GM12874 (cell line): ENCODE measurements around the gene ANKRD18A.

ENCODE experiments used
- TF ChIP-seq, protein P1 (sequence below): IDR thresholded peaks from 2 replicates; pipeline ENCODE4 v1.5.1; 2011; ENCODE audit warnings: low read depth, mild to moderate bottlenecking, control low read depth, low read length, moderate library complexity; ENCODE audit not compliant: insufficient read depth

The ANKRD18A gene

DNA sequence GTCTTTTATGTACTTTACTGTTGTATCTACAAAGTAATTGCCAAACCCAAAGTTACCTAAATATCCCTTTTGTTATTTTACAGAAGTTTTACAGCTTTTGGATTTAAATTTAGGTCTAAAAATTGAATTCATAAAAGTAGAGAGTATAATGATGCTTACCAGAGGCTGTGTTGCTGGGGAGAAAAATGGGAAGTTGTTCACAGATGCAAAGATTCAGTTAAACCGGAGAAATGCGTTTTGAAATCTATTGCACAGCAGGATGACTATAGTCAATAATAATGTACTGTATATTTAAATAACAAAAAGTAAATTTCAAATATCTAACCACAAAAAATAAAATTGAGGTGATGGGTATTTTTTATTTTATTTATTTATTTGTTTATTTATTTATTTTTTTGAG, 2.6 kb upstream of the ANKRD18A start:
- TF ChIP-seq, protein P1, sequence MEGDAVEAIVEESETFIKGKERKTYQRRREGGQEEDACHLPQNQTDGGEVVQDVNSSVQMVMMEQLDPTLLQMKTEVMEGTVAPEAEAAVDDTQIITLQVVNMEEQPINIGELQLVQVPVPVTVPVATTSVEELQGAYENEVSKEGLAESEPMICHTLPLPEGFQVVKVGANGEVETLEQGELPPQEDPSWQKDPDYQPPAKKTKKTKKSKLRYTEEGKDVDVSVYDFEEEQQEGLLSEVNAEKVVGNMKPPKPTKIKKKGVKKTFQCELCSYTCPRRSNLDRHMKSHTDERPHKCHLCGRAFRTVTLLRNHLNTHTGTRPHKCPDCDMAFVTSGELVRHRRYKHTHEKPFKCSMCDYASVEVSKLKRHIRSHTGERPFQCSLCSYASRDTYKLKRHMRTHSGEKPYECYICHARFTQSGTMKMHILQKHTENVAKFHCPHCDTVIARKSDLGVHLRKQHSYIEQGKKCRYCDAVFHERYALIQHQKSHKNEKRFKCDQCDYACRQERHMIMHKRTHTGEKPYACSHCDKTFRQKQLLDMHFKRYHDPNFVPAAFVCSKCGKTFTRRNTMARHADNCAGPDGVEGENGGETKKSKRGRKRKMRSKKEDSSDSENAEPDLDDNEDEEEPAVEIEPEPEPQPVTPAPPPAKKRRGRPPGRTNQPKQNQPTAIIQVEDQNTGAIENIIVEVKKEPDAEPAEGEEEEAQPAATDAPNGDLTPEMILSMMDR = no peak

DNA sequence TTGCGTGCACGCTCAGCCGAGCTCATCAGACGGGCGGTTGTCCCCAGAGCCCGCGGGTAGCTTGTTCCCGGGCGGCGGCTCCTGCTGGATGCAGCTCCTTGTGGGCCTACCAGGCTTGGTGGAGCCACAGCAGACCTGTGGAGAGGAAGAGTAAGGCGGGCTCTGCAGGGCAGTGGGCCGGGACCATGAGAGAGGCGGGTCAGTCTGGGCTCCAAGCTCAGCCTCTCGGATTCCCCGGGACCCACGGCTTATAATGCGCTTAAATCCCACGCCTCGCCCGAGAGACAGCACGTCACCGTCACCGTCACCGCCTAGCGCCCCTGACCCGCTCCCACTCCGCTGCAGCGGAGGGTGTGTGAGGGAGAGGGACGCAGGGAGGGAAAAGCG, 1.9 kb upstream of the ANKRD18A start:
- TF ChIP-seq, protein P1 = no peak

DNA sequence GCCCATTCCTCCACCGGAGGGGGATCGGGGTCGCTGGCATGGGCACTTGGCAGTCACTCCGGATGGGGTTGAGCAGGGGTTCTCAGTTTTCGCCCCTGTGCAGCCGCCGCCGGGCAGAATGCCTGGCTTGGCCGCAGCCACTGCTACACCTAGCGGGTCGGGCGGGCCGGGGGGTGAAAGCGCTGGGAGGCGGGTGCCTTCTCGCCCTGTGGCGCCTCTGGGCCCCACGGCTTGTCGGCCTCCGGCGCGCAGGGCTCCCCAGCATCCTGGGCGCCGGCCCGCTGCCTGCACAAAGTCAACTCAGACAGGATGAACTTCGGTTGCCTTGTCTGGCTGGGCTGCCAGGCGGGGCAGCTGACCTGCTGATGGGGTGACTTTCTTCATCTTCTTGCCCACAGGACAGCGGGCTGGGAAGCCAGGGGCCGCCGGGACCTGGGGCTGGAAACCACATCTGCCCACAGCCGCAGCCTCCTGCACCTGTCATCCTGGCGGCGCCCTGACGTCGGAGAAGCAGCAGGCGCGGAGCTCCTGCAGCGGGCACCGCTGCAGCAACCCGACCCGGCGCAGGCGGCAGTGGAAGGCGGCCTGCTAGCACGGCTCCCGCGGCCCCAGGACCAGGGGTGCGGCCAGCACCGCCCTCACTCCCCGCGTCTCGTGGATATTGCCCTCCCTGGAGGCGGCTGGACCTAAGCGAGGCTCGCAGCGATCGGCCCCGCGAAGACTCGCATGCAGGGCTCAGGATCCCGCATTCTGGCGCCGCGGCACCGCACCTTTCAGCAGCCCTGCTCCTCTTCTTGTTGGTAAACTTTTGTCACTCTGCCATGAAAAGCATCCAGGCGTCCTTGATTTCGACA, 1.3 kb upstream of the ANKRD18A start:
- TF ChIP-seq, protein P1 = no peak

DNA sequence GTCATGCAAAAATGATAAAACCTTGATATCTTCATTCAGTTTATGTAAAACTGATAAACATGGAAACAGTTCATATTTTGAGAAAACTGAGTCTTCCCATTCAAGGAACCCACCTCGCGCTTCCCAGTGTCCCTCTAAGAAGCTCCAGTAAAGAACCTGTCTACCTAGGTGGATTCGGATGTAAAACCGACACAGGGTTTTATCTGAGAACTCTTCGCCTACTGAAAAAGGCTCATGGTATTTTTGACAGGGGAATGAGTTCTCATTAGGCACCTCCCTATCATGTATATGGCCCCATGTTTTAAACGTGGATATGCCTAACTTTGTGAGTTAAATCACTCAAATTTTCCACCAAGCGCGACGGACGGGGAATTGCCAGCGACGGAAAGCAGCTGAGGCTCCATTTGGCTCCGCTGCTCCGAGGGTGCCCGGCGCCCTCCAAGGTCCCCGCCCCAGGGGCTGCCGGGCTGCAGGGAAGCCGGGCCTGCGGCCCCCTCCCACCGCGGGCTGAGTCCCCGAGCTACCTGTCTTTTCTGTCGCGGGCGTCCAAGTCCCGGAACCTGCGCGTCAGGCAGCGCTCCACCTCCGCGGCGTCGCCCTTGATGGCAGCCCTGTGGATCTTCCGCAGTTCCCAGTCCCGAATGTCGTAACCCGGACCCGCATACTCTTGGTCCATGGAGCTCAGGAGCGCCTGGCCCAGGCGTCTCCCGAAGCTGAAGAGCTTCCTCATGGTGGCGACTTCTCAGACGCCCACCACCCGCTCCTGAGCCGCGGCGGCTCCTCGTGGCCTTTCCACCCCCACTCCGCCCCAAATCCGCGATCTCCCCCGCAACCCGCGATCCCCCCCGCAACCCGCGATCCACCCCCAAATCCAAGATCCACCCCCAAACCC, 594 bp downstream of the ANKRD18A start:
- TF ChIP-seq, protein P1 = no peak

DNA sequence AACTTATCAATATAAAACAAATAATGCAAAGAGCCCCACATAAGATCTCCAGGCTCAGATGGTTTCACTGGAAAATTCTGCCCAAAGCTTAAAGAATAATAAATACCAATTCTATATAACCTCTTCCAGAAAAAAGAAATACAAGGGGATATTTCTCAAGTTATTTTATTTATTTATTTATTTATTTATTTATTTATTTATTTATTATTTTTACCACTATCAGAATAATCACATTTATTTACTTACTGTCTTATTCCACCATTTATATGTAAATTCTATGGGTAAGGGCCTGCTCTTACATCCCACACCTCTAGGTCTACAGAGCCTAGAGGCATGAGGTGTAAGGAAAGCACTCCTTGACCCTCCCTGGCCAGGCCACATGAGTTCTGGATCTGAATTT, 91.1 kb downstream of the ANKRD18A start:
- TF ChIP-seq, protein P1 = no peak

DNA sequence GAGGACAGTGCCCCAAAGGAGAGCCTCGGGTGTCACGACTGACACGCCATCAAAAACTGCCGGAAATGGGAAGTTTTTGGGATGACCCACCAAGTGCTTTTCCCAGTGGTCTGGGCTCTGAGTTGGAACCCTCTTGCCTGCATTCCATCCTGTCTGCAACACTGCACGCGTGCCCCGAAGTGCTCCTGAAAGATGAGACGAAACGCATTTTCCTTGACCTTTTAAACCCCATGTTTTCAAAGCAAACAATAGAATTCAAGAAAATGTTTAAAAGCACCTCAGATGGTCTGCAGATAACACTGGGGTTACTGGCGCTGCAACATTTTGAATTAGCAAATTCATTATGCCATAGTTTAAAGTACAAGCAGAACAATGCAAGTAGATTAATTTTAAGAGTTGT, 92.9 kb downstream of the ANKRD18A start:
- TF ChIP-seq, protein P1 = no peak

DNA sequence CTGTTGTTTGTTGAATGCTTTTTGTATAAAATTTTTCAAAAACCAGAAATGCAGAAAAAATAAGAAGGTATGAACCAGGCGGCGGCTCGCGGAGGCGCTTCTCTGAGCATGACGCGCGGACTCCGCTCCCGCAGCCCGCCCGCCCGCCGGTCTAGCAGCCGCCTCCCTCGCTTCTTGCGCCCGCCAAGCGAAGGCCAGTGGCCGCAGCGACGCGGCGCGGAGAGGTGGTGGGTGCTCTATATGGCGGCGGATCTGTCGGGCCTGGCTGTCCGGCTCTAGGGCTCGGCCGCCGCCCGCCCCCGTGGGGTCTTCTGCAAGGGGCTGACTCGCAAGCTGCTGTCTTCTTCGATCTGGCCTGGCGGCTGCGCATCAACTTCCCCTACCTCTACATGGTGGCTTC, 93.8 kb downstream of the ANKRD18A start:
- TF ChIP-seq, protein P1 = no peak
